Endothelial cell of umbilical vein (primary cell): ENCODE measurements around the gene LITAF.

Experiments
- EZH2 ChIP-seq: IDR thresholded peaks from 2 replicates; pipeline ENCODE4 v1.6.1; 2012; ENCODE audit warnings: borderline replicate concordance, low read depth, mild to moderate bottlenecking, moderate library complexity, low read length, inconsistent platforms; ENCODE audit not compliant: severe bottlenecking
- FOS ChIP-seq: IDR thresholded peaks from 2 replicates; pipeline ENCODE4 v1.6.1; 2011; ENCODE audit warnings: mild to moderate bottlenecking, low read length, moderate library complexity, borderline replicate concordance; ENCODE audit not compliant: insufficient read depth
- GATA2 ChIP-seq: IDR thresholded peaks from 2 replicates; pipeline ENCODE4 v1.7.0; 2011; ENCODE audit warnings: low read depth, mild to moderate bottlenecking, moderate library complexity, mixed read lengths, low read length; ENCODE audit not compliant: insufficient read length, insufficient read depth
- JUN ChIP-seq: IDR thresholded peaks from 2 replicates; pipeline ENCODE4 v1.6.1; 2011; ENCODE audit warnings: borderline replicate concordance, low read depth; ENCODE audit not compliant: insufficient read length, insufficient read depth
- POLR2A ChIP-seq: IDR thresholded peaks from 2 replicates; pipeline ENCODE4 v1.6.1; 2012; ENCODE audit warnings: low read depth, mild to moderate bottlenecking, control low read depth, low read length
- POLR2AphosphoS5 ChIP-seq: IDR thresholded peaks from 2 replicates; pipeline ENCODE4 v1.6.1; 2012; ENCODE audit warnings: low read depth, mild to moderate bottlenecking, control low read depth, low read length, moderate library complexity; ENCODE audit not compliant: insufficient read depth
- TF ChIP-seq, protein P1 (sequence below), 2 donors: IDR thresholded peaks; 1 replicate in 1 of 2; 2 replicates in 1 of 2; pipeline ENCODE4 v1.5.1; 2011; ENCODE audit warnings: low read length in 2 of 2, mild to moderate bottlenecking in 2 of 2, moderate library complexity in 2 of 2, control low read depth in 1 of 2, inconsistent platforms in 1 of 2, low read depth in 1 of 2; ENCODE audit not compliant: insufficient read depth in 1 of 2; ENCODE audit errors: extremely low read depth in 1 of 2
- TF ChIP-seq, protein P2 (sequence below): IDR thresholded peaks from 2 replicates; pipeline ENCODE4 v1.6.1; 2011; ENCODE audit not compliant: insufficient read depth, insufficient read length

DNA sequence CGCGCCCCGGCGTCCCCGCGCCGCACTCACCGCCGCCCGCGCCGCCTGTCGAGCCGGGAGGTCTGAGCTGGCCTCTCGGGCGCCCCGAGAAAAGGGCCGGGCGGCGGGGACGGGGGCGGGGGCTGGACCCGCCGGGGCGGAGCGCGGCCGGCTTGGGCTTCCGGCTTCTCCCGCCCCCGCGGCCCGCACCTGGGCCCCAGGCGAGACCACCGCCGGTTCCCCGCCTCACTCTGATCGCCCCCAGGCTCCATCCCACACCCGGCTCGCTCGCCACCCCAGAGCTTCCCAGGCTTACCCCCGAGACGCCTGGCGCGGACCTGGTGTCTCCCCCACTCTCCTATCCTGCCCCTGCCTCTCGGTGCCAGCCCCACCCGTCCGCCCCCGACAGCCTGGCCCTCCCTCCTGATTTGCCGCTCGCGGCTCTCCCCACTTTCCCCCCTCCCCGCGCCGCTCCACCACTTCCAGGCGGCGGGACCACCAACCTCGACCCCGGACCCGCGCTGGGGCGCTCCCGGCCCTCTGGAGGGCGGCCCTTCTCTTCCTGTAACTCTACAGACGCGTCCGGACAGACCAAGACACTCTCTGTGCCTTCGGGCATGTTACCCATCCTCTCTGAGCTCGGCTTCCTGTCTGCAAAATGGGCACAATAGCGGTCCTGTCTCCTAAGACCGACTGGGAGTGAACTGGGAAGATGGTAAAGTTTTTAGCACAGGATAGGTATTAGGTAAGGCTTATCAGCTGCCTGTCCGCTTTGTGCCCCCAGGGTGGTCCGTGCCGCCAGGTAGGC is at the start of gene LITAF:
- TF ChIP-seq, protein P1, sequence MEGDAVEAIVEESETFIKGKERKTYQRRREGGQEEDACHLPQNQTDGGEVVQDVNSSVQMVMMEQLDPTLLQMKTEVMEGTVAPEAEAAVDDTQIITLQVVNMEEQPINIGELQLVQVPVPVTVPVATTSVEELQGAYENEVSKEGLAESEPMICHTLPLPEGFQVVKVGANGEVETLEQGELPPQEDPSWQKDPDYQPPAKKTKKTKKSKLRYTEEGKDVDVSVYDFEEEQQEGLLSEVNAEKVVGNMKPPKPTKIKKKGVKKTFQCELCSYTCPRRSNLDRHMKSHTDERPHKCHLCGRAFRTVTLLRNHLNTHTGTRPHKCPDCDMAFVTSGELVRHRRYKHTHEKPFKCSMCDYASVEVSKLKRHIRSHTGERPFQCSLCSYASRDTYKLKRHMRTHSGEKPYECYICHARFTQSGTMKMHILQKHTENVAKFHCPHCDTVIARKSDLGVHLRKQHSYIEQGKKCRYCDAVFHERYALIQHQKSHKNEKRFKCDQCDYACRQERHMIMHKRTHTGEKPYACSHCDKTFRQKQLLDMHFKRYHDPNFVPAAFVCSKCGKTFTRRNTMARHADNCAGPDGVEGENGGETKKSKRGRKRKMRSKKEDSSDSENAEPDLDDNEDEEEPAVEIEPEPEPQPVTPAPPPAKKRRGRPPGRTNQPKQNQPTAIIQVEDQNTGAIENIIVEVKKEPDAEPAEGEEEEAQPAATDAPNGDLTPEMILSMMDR (IDR thresholded peaks at IDR 0.05; ENCODE audit: extremely low read depth in 1 of 2, insufficient read depth in 1 of 2, low read depth in 1 of 2, low read length in 2 of 2), result no peak
- TF ChIP-seq POLR2AphosphoS5, result no peak
- TF ChIP-seq POLR2A, result no peak
- TF ChIP-seq EZH2, result no peak
- no peak for TF ChIP-seq JUN
- TF ChIP-seq, protein P2, sequence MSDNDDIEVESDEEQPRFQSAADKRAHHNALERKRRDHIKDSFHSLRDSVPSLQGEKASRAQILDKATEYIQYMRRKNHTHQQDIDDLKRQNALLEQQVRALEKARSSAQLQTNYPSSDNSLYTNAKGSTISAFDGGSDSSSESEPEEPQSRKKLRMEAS, result no peak
- no peak for TF ChIP-seq FOS
- TF ChIP-seq GATA2, result no peak
